ENCODE data around the gene SLC4A1AP.

GRCh38 chr2:27653397-27653796 lies 10.3 kb upstream of the SLC4A1AP start:
- no peak for TF ChIP-seq POLR2A (IDR thresholded peaks at IDR 0.05)
- no peak for TF ChIP-seq CTCF (IDR thresholded peaks at IDR 0.05)

All from esophagus squamous epithelium (tissue), 4 donors.